ENCODE data around the gene SARDH. TPM values are rescaled to one million over a fixed set of nuclear protein-coding genes. Genes with fewer than 3 reads are reported as not detected.

SARDH gene
- total and polyA plus RNA-seq, 2 of the 8 experiments (the other 6 are each of a cell fraction or from before 2014, with no cell fraction given) = 6.4 to 7.4 TPM

DNA sequence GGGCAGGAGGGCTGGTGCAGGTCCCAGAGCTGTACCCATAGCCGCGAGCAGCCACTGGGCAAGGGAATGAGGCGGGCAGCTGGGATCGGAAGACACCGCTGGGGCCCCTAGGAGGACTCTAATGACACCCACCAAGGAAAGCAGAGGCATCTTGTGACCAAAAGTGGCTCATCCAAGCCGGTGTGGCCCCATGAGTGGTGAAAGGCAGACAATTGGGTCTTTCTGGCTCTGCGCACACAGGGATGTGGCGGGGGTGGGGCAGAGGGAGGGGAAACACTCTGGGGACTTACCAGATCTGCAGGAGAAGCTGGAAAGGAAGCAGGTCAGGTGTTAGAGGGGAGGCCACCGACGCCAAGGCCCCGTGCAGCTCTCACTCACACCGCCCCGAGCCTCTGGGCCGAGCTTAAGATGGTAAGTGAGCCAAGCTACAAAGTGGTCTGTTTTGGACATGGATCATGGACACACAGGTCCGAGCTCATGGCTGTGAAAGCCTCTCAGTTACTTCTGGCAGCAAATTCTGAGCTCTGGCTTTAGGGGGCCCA, 42.3 kb upstream of the SARDH start:
- H3K4ac ChIP-seq (replicated peaks; ENCODE audit: insufficient read length, low read depth, low read length) = no peak overlapping the region
- 90% methylated on average over 15 of the region's 15 CpGs; no CpG with 5 or more reads in 1 of the 2 experiments for WGBS, 2 experiments (ENCODE audit: extremely low coverage in 1 of 2, insufficient coverage in 1 of 2, insufficient read length in 1 of 2, insufficient replicate concordance in 2 of 2, low coverage in 1 of 2, low lambda C conversion rate in 2 of 2, missing lambda C conversion rate in 1 of 2)
- TF ChIP-seq CBX5 (IDR thresholded peaks at IDR 0.05; ENCODE audit: low read depth, low read length) (no peak), POLR2A (IDR thresholded peaks at IDR 0.05; ENCODE audit: control extremely low read depth in 1 of 2, low read depth in 2 of 2, low read length in 2 of 2) (no peak), CTBP2 (IDR thresholded peaks at IDR 0.05; ENCODE audit: borderline replicate concordance, insufficient read depth, insufficient read length, low read length) (no peak), SP2 (IDR thresholded peaks at IDR 0.05; ENCODE audit: low read length) (no peak), EZH2 (IDR thresholded peaks at IDR 0.05; ENCODE audit: low read depth, low read length, severe bottlenecking) (no peak), JUND (IDR thresholded peaks at IDR 0.05; ENCODE audit: low read length) (no peak), JUN (IDR thresholded peaks at IDR 0.05; ENCODE audit: low read depth, low read length) (no peak), RFX5 (IDR thresholded peaks at IDR 0.05; ENCODE audit: borderline replicate concordance, low read depth, low read length) (no peak), MAFK (IDR thresholded peaks at IDR 0.05; ENCODE audit: low read depth, low read length) (no peak), CREB1 (IDR thresholded peaks at IDR 0.05) (no peak), KDM1A (IDR thresholded peaks at IDR 0.05; ENCODE audit: borderline replicate concordance, low read length) (no peak), RXRA (IDR thresholded peaks at IDR 0.05; ENCODE audit: insufficient read depth, low read depth, low read length) (no peak), YY1 (IDR thresholded peaks at IDR 0.05; ENCODE audit: low read depth, low read length) (no peak), KDM5A (IDR thresholded peaks at IDR 0.05; ENCODE audit: low read length) (no peak), CHD2 (IDR thresholded peaks at IDR 0.05; ENCODE audit: low read length) (no peak), CEBPB (IDR thresholded peaks at IDR 0.05; ENCODE audit: low read depth, low read length) (no peak)

More for the DNA sequence above, 42.3 kb upstream of the SARDH start:
- Histone ChIP-seq H2AFZ (ENCODE audit: low read length) (no peak overlapping the region), H3K36me3 (ENCODE audit: control insufficient read depth in 2 of 4, insufficient read depth in 4 of 4, low read length in 3 of 4) (peaks cover 0 to 6% (median 4%) of the 10 kb centered on the region in 4 experiments; a peak in 4 of 8 replicates), H3K23me2 (ENCODE audit: low read depth, low read length) (no peaks in the 10 kb centered on the region), H3K27ac (ENCODE audit: low read depth, low read length) (no peak overlapping the region), H2BK12ac (ENCODE audit: low read depth, low read length) (no peak overlapping the region), H3K56ac (replicated peaks; ENCODE audit: insufficient read length, low read depth, low read length) (no peak overlapping the region), H3K9ac (replicated peaks in 1 of 4; ENCODE audit: extremely low read depth in 1 of 4, low read depth in 3 of 4, low read length in 3 of 4) (no peak overlapping the region), H2BK120ac (replicated peaks; ENCODE audit: low read depth, low read length) (no peak overlapping the region), H3K4me3 (ENCODE audit: extremely low read depth in 1 of 4, insufficient read depth in 2 of 4, low read depth in 3 of 4, low read length in 4 of 4) (no peak overlapping the region), H3K18ac (ENCODE audit: extremely low read depth, low read length) (no peak overlapping the region), H2BK5ac (ENCODE audit: low read depth, low read length) (no peak overlapping the region; the same call in 1 of the 2 replicates), H2BK15ac (ENCODE audit: low read length) (no peak overlapping the region), H4K91ac (replicated peaks; ENCODE audit: insufficient read length, low read length) (no peak overlapping the region), H3K9me3 (ENCODE audit: insufficient read depth in 2 of 2, low read depth in 1 of 2, low read length in 1 of 2) (no peaks in the 10 kb centered on the region), H3K79me1 (ENCODE audit: low read depth, low read length) (no peaks in the 10 kb centered on the region), H3K27me3 (replicated peaks in 1 of 4; ENCODE audit: control insufficient read depth in 3 of 4, extremely low read depth in 1 of 4, insufficient read depth in 3 of 4, low read length in 3 of 4) (no peaks in the 10 kb centered on the region), H2BK20ac (ENCODE audit: low read length) (no peak overlapping the region), H3K14ac (ENCODE audit: insufficient read length) (no peak overlapping the region), H3K4me2 (ENCODE audit: insufficient read depth in 1 of 2, low read depth in 2 of 2, low read length in 2 of 2) (no peak overlapping the region), H4K5ac (ENCODE audit: insufficient read length, low read depth, low read length) (no peak overlapping the region), H3K23ac (ENCODE audit: insufficient read length) (no peak overlapping the region), H3K4me1 (replicated peaks in 1 of 4; ENCODE audit: control insufficient read depth in 3 of 4, insufficient read depth in 4 of 4, low read length in 3 of 4) (no peaks in the 10 kb centered on the region), H4K8ac (ENCODE audit: extremely low read depth, insufficient read depth, low read length) (no peak overlapping the region), H4K20me1 (replicated peaks in 1 of 2; ENCODE audit: control insufficient read depth in 1 of 2, insufficient read depth in 2 of 2, low read length in 2 of 2) (peaks cover 2 to 10% of the 10 kb centered on the region in 2 experiments), H2AK5ac (ENCODE audit: low read depth, low read length) (no peak overlapping the region), H3K79me2 (ENCODE audit: control insufficient read depth in 1 of 2, insufficient read depth in 2 of 2, low read length in 2 of 2) (no peaks in the 10 kb centered on the region)
- no peak for DNase-seq (ENCODE audit: low read depth in 1 of 2, low spot score in 2 of 2)
- FAIRE-seq = no peak
- ChIA-PET CTCF (ENCODE audit: partially characterized antibody) (interaction anchor here (0.6 to 6.1 kb wide), 18 partner anchors 9 to 391 kb away, joined by 3 to 75 read pairs (median 7); partner anchors contain the start of gene SARDH), POLR2A (ENCODE audit: partially characterized antibody) (no interaction called here)
